HEK293 (cell line): ENCODE measurements around the gene ELAVL3.

ENCODE experiments used
- KLF16 ChIP-seq: fragments of 450-650 bp; formaldehyde crosslinking; IDR thresholded peaks from 2 replicates; pipeline ENCODE4 v1.5.1; 2017; ENCODE audit warnings: missing biosample characterization, missing genetic modification characterization
- SALL2 ChIP-seq: fragments of 450-650 bp; formaldehyde crosslinking; IDR thresholded peaks from 2 replicates; pipeline ENCODE4 v1.5.0; 2017; ENCODE audit warnings: missing biosample characterization, mild to moderate bottlenecking, missing genetic modification characterization, borderline replicate concordance
- SCRT1 ChIP-seq: fragments of 450-650 bp; formaldehyde crosslinking; IDR thresholded peaks from 2 replicates; pipeline ENCODE4 v1.5.1; 2016; ENCODE audit warnings: missing biosample characterization, missing genetic modification characterization, borderline replicate concordance
- WT1 ChIP-seq: fragments of 450-650 bp; formaldehyde crosslinking; IDR thresholded peaks from 2 replicates; pipeline ENCODE4 v1.5.1; 2016; ENCODE audit warnings: missing biosample characterization, missing genetic modification characterization
- ZBTB17 ChIP-seq: fragments of 450-650 bp; formaldehyde crosslinking; IDR thresholded peaks from 2 replicates; pipeline ENCODE4 v1.5.1; 2016; ENCODE audit warnings: missing biosample characterization, missing genetic modification characterization
- ZFP37 ChIP-seq: fragments of 450-650 bp; formaldehyde crosslinking; IDR thresholded peaks from 2 replicates; pipeline ENCODE4 v1.5.1; 2016; ENCODE audit warnings: missing biosample characterization, missing genetic modification characterization
- ZNF114 ChIP-seq: fragments of 450-650 bp; formaldehyde crosslinking; IDR thresholded peaks from 2 replicates; pipeline ENCODE4 v1.5.0; 2017; ENCODE audit warnings: missing biosample characterization, missing genetic modification characterization
- ZNF121 ChIP-seq: fragments of 450-650 bp; formaldehyde crosslinking; IDR thresholded peaks from 2 replicates; pipeline ENCODE4 v1.5.1; 2016; ENCODE audit warnings: missing biosample characterization, missing genetic modification characterization
- ZNF138 ChIP-seq: fragments of 450-650 bp; formaldehyde crosslinking; IDR thresholded peaks from 2 replicates; pipeline ENCODE4 v1.5.1; 2016; ENCODE audit warnings: missing biosample characterization, missing genetic modification characterization, borderline replicate concordance
- ZNF140 ChIP-seq: fragments of 450-650 bp; formaldehyde crosslinking; IDR thresholded peaks from 2 replicates; pipeline ENCODE4 v1.5.1; 2016; ENCODE audit warnings: missing biosample characterization, missing genetic modification characterization
- ZNF157 ChIP-seq: fragments of 450-650 bp; formaldehyde crosslinking; IDR thresholded peaks from 2 replicates; pipeline ENCODE4 v1.5.1; 2016; ENCODE audit warnings: missing biosample characterization, missing genetic modification characterization
- ZNF302 ChIP-seq: fragments of 450-650 bp; formaldehyde crosslinking; IDR thresholded peaks from 2 replicates; pipeline ENCODE4 v1.5.1; 2016; ENCODE audit warnings: missing biosample characterization, missing genetic modification characterization, low read depth
- ZNF350 ChIP-seq: fragments of 450-650 bp; formaldehyde crosslinking; IDR thresholded peaks from 2 replicates; pipeline ENCODE4 v1.5.0; 2017; ENCODE audit warnings: missing biosample characterization, mild to moderate bottlenecking, missing genetic modification characterization
- ZNF404 ChIP-seq: fragments of 450-650 bp; formaldehyde crosslinking; IDR thresholded peaks from 2 replicates; pipeline ENCODE4 v1.5.1; 2017; ENCODE audit warnings: missing biosample characterization, missing genetic modification characterization
- ZNF48 ChIP-seq: fragments of 450-650 bp; formaldehyde crosslinking; IDR thresholded peaks from 2 replicates; pipeline ENCODE4 v1.5.1; 2016; ENCODE audit warnings: missing biosample characterization, missing genetic modification characterization
- ZNF548 ChIP-seq: fragments of 450-650 bp; formaldehyde crosslinking; IDR thresholded peaks from 2 replicates; pipeline ENCODE4 v1.5.1; 2016; ENCODE audit warnings: missing biosample characterization, missing genetic modification characterization
- ZNF555 ChIP-seq: fragments of 450-650 bp; formaldehyde crosslinking; conservative IDR thresholded peaks from 2 replicates; pipeline ENCODE4 v1.5.1; 2017; ENCODE audit warnings: missing biosample characterization, mild to moderate bottlenecking, missing genetic modification characterization, inconsistent platforms
- ZNF664 ChIP-seq: fragments of 450-650 bp; formaldehyde crosslinking; IDR thresholded peaks from 2 replicates; pipeline ENCODE4 v1.5.1; 2016; ENCODE audit warnings: missing biosample characterization, missing genetic modification characterization
- ZNF777 ChIP-seq: fragments of 450-650 bp; formaldehyde crosslinking; IDR thresholded peaks from 2 replicates; pipeline ENCODE4 v1.5.1; 2017; ENCODE audit warnings: missing biosample characterization, missing genetic modification characterization, borderline replicate concordance
- ZNF843 ChIP-seq: fragments of 450-650 bp; formaldehyde crosslinking; IDR thresholded peaks from 2 replicates; pipeline ENCODE4 v1.5.1; 2016; ENCODE audit warnings: missing biosample characterization, missing genetic modification characterization
- ZSCAN16 ChIP-seq: fragments of 450-650 bp; formaldehyde crosslinking; IDR thresholded peaks from 2 replicates; pipeline ENCODE4 v1.5.1; 2016; ENCODE audit warnings: missing biosample characterization, missing genetic modification characterization
- TF ChIP-seq, protein P1 (sequence below): fragments of 450-650 bp; formaldehyde crosslinking; IDR thresholded peaks from 2 replicates; pipeline ENCODE4 v1.5.1; 2016; ENCODE audit warnings: missing biosample characterization, missing genetic modification characterization, low read depth
- TF ChIP-seq, protein P2 (sequence below): fragments of 450-650 bp; formaldehyde crosslinking; IDR thresholded peaks from 2 replicates; pipeline ENCODE4 v1.5.1; 2016; ENCODE audit warnings: missing biosample characterization, missing genetic modification characterization
- TF ChIP-seq, protein P3 (sequence below): fragments of 450-650 bp; formaldehyde crosslinking; IDR thresholded peaks from 2 replicates; pipeline ENCODE4 v1.5.1; 2017; ENCODE audit warnings: missing biosample characterization, missing genetic modification characterization
- TF ChIP-seq, protein P4 (sequence below): fragments of 450-650 bp; formaldehyde crosslinking; IDR thresholded peaks from 2 replicates; pipeline ENCODE4 v1.5.1; 2016; ENCODE audit warnings: missing biosample characterization, missing genetic modification characterization
- TF ChIP-seq, protein P5 (sequence below): fragments of 450-650 bp; formaldehyde crosslinking; IDR thresholded peaks from 2 replicates; pipeline ENCODE4 v1.5.1; 2016; ENCODE audit warnings: missing biosample characterization, missing genetic modification characterization
- TF ChIP-seq, protein P6 (sequence below): fragments of 450-650 bp; formaldehyde crosslinking; IDR thresholded peaks from 2 replicates; pipeline ENCODE4 v1.5.1; 2016; ENCODE audit warnings: missing biosample characterization, missing genetic modification characterization

ELAVL3 gene

DNA sequence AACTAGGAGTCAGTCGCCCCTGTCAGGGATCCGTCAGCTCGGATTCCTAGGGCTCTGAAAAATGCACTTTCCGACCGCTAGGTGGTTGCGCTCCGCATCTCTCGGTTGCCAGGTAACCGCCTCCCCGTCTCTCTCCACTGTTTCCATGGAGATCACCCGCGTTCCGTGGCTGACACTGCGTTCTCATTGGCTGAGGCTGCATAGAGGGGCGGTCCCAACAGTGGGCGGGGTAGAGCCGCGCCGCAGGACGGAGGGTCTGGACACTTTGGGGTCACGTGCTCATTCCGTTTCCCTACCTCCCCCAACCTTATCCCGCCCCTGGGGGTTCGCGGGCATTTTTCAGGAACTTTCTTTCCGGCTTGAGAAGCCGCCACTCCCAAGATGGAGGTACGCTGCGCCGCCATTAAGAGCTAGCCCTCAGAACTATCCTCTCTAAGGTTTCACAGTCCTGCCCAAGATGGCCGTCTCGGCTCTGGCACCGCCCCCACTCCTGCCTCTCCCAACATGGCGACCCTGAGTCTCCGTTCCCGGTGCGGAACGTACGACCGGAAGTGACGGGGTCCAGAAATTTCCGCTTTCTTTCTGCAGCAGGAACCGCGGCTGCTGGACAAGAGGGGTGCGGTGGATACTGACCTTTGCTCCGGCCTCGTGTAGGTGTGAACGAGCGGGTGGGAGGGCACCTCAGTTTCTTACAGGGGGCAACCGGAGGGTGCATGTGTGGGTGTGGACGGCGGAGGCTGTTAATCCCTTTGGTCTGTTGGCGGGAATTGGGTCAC, 45.6 kb downstream of the ELAVL3 start, which contains the start of the genes ODAD3 and PRKCSH (continued):
- TF ChIP-seq SCRT1 (no peak), ZSCAN16 (no peak), ZNF157 (tag by site-specific recombination) (no peak), ZNF114 (no peak), ZNF664 (tag by site-specific recombination) (no peak), SALL2 (no peak), KLF16 (tag by site-specific recombination) (peak; percentile 45), ZBTB17 (tag by site-specific recombination) (peak; percentile 93), WT1 (tag by site-specific recombination) (no peak), ZNF350 (tag by site-specific recombination) (no peak), ZNF548 (no peak), ZNF404 (tag by site-specific recombination) (no peak), ZNF121 (tag by site-specific recombination) (no peak), ZFP37 (tag by site-specific recombination) (no peak), ZNF140 (tag by site-specific recombination) (no peak), ZNF302 (no peak), ZNF138 (tag by site-specific recombination) (no peak), ZNF48 (tag by site-specific recombination) (no peak), ZNF843 (tag by site-specific recombination) (no peak; the same call in 1 of the 2 replicates), ZNF555 (tag by site-specific recombination) (no peak), ZNF777 (tag by site-specific recombination) (no peak)
- TF ChIP-seq, protein P1, sequence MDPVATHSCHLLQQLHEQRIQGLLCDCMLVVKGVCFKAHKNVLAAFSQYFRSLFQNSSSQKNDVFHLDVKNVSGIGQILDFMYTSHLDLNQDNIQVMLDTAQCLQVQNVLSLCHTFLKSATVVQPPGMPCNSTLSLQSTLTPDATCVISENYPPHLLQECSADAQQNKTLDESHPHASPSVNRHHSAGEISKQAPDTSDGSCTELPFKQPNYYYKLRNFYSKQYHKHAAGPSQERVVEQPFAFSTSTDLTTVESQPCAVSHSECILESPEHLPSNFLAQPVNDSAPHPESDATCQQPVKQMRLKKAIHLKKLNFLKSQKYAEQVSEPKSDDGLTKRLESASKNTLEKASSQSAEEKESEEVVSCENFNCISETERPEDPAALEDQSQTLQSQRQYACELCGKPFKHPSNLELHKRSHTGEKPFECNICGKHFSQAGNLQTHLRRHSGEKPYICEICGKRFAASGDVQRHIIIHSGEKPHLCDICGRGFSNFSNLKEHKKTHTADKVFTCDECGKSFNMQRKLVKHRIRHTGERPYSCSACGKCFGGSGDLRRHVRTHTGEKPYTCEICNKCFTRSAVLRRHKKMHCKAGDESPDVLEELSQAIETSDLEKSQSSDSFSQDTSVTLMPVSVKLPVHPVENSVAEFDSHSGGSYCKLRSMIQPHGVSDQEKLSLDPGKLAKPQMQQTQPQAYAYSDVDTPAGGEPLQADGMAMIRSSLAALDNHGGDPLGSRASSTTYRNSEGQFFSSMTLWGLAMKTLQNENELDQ (tag by site-specific recombination), result no peak
- TF ChIP-seq, protein P2, sequence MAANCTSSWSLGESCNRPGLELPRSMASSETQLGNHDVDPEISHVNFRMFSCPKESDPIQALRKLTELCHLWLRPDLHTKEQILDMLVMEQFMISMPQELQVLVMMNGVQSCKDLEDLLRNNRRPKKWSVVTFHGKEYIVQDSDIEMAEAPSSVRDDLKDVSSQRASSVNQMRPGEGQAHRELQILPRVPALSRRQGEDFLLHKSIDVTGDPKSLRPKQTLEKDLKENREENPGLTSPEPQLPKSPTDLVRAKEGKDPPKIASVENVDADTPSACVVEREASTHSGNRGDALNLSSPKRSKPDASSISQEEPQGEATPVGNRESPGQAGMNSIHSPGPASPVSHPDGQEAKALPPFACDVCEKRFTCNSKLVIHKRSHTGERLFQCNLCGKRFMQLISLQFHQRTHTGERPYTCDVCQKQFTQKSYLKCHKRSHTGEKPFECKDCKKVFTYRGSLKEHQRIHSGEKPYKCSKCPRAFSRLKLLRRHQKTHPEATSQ, result no peak
- TF ChIP-seq, protein P3, sequence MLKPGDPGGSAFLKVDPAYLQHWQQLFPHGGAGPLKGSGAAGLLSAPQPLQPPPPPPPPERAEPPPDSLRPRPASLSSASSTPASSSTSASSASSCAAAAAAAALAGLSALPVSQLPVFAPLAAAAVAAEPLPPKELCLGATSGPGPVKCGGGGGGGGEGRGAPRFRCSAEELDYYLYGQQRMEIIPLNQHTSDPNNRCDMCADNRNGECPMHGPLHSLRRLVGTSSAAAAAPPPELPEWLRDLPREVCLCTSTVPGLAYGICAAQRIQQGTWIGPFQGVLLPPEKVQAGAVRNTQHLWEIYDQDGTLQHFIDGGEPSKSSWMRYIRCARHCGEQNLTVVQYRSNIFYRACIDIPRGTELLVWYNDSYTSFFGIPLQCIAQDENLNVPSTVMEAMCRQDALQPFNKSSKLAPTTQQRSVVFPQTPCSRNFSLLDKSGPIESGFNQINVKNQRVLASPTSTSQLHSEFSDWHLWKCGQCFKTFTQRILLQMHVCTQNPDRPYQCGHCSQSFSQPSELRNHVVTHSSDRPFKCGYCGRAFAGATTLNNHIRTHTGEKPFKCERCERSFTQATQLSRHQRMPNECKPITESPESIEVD, result no peak
- TF ChIP-seq, protein P4, sequence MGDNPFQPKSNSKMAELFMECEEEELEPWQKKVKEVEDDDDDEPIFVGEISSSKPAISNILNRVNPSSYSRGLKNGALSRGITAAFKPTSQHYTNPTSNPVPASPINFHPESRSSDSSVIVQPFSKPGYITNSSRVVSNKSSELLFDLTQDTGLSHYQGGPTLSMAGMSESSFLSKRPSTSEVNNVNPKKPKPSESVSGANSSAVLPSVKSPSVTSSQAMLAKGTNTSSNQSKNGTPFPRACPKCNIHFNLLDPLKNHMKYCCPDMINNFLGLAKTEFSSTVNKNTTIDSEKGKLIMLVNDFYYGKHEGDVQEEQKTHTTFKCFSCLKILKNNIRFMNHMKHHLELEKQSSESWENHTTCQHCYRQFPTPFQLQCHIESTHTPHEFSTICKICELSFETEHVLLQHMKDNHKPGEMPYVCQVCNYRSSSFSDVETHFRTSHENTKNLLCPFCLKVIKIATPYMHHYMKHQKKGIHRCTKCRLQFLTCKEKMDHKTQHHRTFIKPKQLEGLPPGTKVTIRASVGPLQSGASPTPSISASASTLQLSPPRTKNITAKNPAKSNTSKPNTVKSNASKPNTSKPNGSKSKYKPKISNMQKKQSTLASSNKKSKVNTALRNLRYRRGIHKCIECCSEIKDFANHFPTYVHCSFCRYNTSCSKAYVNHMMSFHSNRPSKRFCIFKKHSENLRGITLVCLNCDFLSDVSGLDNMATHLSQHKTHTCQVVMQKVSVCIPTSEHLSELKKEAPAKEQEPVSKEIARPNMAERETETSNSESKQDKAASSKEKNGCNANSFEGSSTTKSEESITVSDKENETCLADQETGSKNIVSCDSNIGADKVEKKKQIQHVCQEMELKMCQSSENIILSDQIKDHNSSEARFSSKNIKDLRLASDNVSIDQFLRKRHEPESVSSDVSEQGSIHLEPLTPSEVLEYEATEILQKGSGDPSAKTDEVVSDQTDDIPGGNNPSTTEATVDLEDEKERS (tag by site-specific recombination), result 0 out of 2 replicates have a peak, but pooled peaks have one; percentile 48
- TF ChIP-seq, protein P5, sequence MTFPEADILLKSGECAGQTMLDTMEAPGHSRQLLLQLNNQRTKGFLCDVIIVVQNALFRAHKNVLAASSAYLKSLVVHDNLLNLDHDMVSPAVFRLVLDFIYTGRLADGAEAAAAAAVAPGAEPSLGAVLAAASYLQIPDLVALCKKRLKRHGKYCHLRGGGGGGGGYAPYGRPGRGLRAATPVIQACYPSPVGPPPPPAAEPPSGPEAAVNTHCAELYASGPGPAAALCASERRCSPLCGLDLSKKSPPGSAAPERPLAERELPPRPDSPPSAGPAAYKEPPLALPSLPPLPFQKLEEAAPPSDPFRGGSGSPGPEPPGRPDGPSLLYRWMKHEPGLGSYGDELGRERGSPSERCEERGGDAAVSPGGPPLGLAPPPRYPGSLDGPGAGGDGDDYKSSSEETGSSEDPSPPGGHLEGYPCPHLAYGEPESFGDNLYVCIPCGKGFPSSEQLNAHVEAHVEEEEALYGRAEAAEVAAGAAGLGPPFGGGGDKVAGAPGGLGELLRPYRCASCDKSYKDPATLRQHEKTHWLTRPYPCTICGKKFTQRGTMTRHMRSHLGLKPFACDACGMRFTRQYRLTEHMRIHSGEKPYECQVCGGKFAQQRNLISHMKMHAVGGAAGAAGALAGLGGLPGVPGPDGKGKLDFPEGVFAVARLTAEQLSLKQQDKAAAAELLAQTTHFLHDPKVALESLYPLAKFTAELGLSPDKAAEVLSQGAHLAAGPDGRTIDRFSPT (tag by site-specific recombination), result no peak
- TF ChIP-seq, protein P6, sequence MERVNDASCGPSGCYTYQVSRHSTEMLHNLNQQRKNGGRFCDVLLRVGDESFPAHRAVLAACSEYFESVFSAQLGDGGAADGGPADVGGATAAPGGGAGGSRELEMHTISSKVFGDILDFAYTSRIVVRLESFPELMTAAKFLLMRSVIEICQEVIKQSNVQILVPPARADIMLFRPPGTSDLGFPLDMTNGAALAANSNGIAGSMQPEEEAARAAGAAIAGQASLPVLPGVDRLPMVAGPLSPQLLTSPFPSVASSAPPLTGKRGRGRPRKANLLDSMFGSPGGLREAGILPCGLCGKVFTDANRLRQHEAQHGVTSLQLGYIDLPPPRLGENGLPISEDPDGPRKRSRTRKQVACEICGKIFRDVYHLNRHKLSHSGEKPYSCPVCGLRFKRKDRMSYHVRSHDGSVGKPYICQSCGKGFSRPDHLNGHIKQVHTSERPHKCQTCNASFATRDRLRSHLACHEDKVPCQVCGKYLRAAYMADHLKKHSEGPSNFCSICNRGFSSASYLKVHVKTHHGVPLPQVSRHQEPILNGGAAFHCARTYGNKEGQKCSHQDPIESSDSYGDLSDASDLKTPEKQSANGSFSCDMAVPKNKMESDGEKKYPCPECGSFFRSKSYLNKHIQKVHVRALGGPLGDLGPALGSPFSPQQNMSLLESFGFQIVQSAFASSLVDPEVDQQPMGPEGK (tag by site-specific recombination), result peak; percentile 97
